Skin of body (tissue), 2 donors: ENCODE results near the gene BARX1. TPM values are rescaled to one million over a fixed set of nuclear protein-coding genes. Genes with fewer than 3 reads are reported as not detected.

Experiments
- DNase-seq: peaks from one replicate; lab custom pipeline; 2025; lab: John Stamatoyannopoulos, UW
- total RNA-seq: library from RNA; depleted of rRNA; stranded (reverse); fragments of >200 nt; gene quantifications from one replicate; pipeline ENCODE4 v1.2.3, GENCODE V29; 2014

The BARX1 gene
- total RNA-seq, 1 donor from 2014 or later = not detected

- DNase-seq = no peak
These were observed 37.1 kb downstream of the BARX1 start for GRCh38 chr9:93918061-93918460.

- DNase-seq = no peak
These were observed 37.9 kb downstream of the BARX1 start for GRCh38 chr9:93917121-93917853.

GRCh38 chr9:93916358-93916757, 38.8 kb downstream of the BARX1 start:
- DNase-seq = no peak

GRCh38 chr9:93911801-93912554, 43.2 kb downstream of the BARX1 start:
- DNase-seq = no peak

DNA sequence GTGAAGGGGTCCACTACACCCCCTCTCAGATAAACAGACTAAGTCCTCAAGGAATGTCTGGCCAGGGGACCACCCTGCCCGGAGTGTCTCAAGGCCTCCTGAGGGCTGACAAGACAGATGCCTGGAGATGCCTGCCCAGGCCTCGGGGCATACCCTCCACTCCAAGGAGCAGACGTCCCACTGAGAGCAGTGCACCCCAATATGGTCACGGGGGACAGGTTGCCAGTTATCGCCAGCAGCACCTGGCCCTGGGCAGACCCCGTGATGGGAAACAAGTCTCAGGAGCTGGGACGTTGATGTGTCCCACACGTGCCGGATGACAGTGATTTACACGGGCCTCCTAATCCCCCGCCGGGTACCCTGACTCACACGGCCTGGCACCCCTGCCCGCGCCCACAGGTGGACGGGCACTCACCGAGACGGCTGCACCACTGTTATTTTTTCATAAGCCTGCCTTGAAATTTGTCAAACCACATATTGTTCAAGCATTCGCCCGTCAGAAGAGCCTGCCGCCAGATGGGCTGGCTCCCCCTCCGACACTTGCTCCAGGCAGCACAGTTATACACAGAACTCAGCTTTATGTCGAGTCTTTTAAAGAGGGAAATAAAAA, 43.9 kb downstream of the BARX1 start:
- DNase-seq = no peak

DNA sequence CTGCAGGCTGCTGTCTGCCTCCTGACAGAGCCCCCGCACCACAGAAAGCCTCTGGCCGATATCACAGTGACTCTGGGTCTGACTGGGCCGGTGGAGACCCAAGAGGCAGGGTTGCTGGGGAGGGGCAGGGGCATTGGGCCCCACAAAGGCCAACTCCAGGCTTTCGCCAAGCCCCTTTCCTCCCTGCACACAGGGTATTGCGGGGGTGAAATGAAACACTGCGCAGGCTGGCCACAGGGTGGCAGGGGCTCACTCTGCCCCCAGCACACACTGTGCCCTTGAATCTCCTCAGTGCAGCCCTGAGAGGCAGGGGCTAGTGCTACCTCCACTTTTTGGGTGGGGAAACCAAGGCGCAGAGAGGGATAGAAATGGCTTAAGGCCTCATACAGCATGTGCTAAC, 44.6 kb downstream of the BARX1 start:
- no peak for DNase-seq

DNA sequence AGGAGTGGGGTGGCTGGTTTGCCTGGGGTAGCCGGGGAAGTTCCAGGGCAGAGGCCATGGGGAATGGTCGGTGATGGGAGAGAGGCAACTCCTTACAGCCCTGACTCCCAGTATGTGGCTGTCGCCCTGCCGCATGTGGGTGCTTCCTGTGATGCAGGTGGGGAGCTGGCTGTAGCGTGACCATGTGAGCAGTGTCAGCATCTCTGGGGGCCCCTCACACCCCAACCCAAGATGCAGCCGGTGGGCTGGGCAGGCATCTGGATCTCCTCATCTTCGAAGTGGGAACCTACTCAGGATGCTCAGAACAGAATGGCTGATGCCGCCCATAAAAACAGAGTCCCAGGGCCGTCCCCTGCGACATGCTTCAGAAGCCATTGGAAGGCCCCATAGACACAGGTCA, 45.0 kb downstream of the BARX1 start:
- DNase-seq = no peak

- DNase-seq = no peak
These were observed 45.9 kb downstream of the BARX1 start for GRCh38 chr9:93909242-93909616.

- no peak for DNase-seq
These were observed 46.4 kb downstream of the BARX1 start for GRCh38 chr9:93908591-93909241.

GRCh38 chr9:93907551-93908199, 47.5 kb downstream of the BARX1 start:
- DNase-seq = no peak

DNA sequence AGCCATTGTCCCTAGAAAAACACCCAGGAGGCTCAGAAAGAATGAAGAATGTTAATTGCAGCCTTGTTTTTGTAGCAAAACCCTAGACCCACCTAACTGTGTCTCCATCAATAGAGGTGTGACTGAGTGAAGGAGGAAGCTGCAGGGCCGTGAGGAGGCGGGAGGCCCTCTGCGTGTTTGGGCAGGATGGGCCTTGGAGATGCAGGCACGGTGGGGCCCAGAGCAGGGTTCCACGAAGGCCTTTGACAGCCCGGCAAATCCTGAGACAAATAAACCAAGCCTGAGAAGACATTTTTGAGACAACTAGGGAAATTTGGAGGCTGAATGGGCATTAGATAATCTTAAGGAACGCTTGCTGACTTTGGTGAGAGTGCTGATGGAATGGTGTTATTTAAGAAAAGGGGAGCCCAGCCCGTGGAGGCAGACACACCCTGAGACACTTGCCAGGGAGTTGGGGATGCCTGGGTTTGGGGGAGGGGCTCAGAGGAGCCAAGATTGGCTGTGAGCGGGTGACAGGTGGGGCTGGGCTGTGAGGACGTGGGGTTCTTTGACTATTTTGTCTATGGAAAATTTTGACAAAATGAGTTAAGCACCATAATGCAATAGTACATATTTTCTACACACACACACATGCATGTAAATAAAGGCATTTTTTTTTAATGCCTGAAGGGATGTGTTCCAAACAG, 48.8 kb downstream of the BARX1 start:
- DNase-seq = no peak

GRCh38 chr9:93905473-93906133, 49.6 kb downstream of the BARX1 start:
- no peak for DNase-seq

DNA sequence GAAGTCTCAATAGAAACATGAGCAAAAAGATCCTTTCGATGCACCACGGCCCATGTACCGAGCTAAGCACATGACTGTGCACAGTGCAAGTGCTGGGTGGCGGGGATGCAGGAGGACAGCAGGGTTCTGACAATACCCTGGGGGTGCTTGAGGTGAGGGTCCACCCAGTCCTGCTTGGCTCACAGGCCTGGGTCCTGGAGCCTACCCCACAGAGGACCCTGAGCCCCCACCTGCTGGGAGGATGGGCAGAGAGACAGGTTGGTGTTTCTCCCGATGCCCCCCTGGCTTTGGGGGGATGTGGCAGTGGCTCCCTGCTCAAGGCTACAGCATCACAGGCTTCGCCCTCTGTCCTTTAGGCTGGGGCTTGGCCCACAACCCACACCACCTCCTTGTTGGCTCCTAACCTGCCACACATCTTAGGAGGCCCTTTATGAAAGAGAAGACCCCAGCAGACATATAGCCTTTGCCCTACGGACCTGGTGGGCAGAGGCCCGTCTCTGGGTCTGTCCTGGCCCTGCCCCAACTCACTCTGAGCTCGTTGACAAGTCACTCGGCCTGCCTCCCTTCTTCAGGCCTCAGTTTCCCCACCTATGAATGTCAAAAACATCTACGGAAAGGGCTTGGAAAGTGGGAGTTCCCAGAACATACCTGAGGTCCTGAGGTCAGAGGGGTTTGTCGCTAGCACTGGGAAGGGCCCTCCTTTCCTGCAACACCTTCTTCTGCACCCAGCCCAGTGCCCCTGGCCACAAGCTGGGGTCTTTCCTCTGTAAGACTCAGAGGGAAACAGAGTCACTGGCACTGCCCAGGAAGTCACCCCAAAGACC, 50.3 kb downstream of the BARX1 start:
- no peak for DNase-seq

- no peak for DNase-seq
These were observed 51.1 kb downstream of the BARX1 start for GRCh38 chr9:93903886-93904648.

- DNase-seq = no peak
These were observed 52.1 kb downstream of the BARX1 start for GRCh38 chr9:93902780-93903655.

DNA sequence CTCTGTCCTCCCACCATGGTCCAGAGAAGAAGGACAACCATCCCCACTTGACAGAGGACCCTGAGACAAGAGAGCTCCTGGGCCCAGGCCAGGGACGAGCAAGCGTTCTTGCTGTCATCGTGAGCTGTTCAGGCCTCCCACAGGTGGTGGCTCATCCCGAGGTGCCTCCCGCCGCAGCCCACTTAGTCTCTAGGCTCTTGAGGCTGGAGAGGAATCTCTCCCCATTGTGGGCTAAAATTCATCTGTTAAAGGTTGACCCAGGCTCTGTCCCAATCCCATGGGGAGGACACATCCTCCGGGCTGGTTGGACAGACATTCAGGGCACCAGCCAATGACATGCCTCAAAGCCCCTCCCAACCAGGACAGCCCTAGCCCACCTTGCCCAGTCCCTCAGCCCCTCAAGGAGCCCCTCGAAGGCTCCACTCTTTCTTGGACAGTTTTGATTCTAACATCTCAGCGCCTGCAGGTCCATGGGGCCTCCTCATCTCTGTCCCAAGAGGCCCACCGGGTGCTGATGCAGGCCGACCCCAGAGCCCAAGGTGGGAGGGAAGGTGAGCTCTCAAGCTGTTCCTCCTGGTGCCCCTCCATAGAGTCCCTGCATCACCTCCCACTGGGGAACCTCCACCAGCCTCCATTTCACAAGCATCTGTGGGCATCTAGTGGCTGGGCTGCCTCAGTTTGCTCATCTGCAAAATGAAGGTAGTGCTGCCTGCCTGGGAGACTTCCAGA, 52.9 kb downstream of the BARX1 start:
- DNase-seq = no peak
